GM18858 (cell line): Measurements from ENCODE around the gene TTC7B.
"Not testable (repeated sequence)": the region's sequence is repeated elsewhere in the genome, so short reads cannot be mapped to it uniquely, and the experiment has no call there.

Experiments used
- ATAC-seq: cut with Tn5 transposase; IDR thresholded peaks from one replicate; pipeline ENCODE4 v1.9.1; 2021; ENCODE audit not compliant: unreplicated experiment

Gene TTC7B

GRCh38 chr14:90830931-90831701, 14.9 kb upstream of the TTC7B start:
- no peak for ATAC-seq

- ATAC-seq, result no peak
Measured at GRCh38 chr14:90829677-90830076, 13.4 kb upstream of the TTC7B start.

- no peak for ATAC-seq
Measured at GRCh38 chr14:90828642-90829487, 12.6 kb upstream of the TTC7B start.

GRCh38 chr14:90827919-90828610, 11.8 kb upstream of the TTC7B start:
- peak; percentile 98 for ATAC-seq

- ATAC-seq, result not testable (repeated sequence)
Measured at GRCh38 chr14:90823542-90823941, 7.3 kb upstream of the TTC7B start.

GRCh38 chr14:90820958-90821357, 4.7 kb upstream of the TTC7B start:
- ATAC-seq, result no peak

GRCh38 chr14:90819734-90820393, 3.6 kb upstream of the TTC7B start:
- ATAC-seq, result no peak

- no peak for ATAC-seq
Measured at GRCh38 chr14:90818715-90819114, 2.5 kb upstream of the TTC7B start.

GRCh38 chr14:90816681-90817436, 629 bp upstream of the TTC7B start:
- no peak for ATAC-seq

- no peak for ATAC-seq
Measured at GRCh38 chr14:90815572-90815821, 733 bp downstream of the TTC7B start.

GRCh38 chr14:90814806-90815571, 1.2 kb downstream of the TTC7B start:
- no peak for ATAC-seq

GRCh38 chr14:90813442-90813841, 2.8 kb downstream of the TTC7B start:
- no peak for ATAC-seq

- no peak for ATAC-seq
Measured at GRCh38 chr14:90812109-90812508, 4.1 kb downstream of the TTC7B start.

GRCh38 chr14:90811641-90812040, 4.6 kb downstream of the TTC7B start:
- no peak for ATAC-seq

- ATAC-seq, result no peak
Measured at GRCh38 chr14:90810806-90811205, 5.4 kb downstream of the TTC7B start.

- no peak for ATAC-seq
Measured at GRCh38 chr14:90809530-90810312, 6.5 kb downstream of the TTC7B start.

GRCh38 chr14:90808759-90809529, 7.3 kb downstream of the TTC7B start:
- no peak for ATAC-seq

GRCh38 chr14:90807060-90807459, 9.2 kb downstream of the TTC7B start:
- ATAC-seq, result no peak
